Fibroblast of peridontal ligament (primary cell): ENCODE measurements around the gene PIK3R1.

ENCODE experiments used
- DNase-seq: peaks from one replicate; pipeline ENCODE4 v3.0.0-alpha.2; 2010; ENCODE audit errors: extremely low read depth

PIK3R1 gene

GRCh38 chr5:68270399-68270975 is 54.9 kb downstream of the PIK3R1 start:
- no peak for DNase-seq

- DNase-seq: no peak
These were observed 55.6 kb downstream of the PIK3R1 start for GRCh38 chr5:68271124-68271523.

GRCh38 chr5:68272289-68272688 is 56.7 kb downstream of the PIK3R1 start:
- DNase-seq: peak; percentile 63

GRCh38 chr5:68273717-68274409 is 58.3 kb downstream of the PIK3R1 start:
- DNase-seq: no peak

GRCh38 chr5:68274847-68275651 is 59.5 kb downstream of the PIK3R1 start:
- DNase-seq: no peak

GRCh38 chr5:68276740-68277139 is 61.2 kb downstream of the PIK3R1 start:
- no peak for DNase-seq

GRCh38 chr5:68277431-68277830 is 61.9 kb downstream of the PIK3R1 start:
- DNase-seq: no peak

- DNase-seq: no peak
These were observed 64.4 kb downstream of the PIK3R1 start for GRCh38 chr5:68279984-68280383.

GRCh38 chr5:68282001-68282400 is 66.4 kb downstream of the PIK3R1 start:
- DNase-seq: no peak

- DNase-seq: peak; percentile 44
These were observed 68.2 kb downstream of the PIK3R1 start for GRCh38 chr5:68283766-68284165.

- no peak for DNase-seq
These were observed 69.7 kb downstream of the PIK3R1 start for GRCh38 chr5:68285075-68285840.

GRCh38 chr5:68285851-68286611 is 70.5 kb downstream of the PIK3R1 start:
- peak; percentile 82 for DNase-seq

GRCh38 chr5:68286612-68286912 is 71.0 kb downstream of the PIK3R1 start:
- DNase-seq: no peak

- DNase-seq: no peak
These were observed 72.0 kb downstream of the PIK3R1 start for GRCh38 chr5:68287631-68287975.

GRCh38 chr5:68287976-68288706 is 72.6 kb downstream of the PIK3R1 start:
- peak; percentile 40 for DNase-seq

- no peak for DNase-seq
These were observed 73.2 kb downstream of the PIK3R1 start for GRCh38 chr5:68288707-68289134.

- no peak for DNase-seq
These were observed 73.9 kb downstream of the PIK3R1 start for GRCh38 chr5:68289498-68289897.

GRCh38 chr5:68290260-68290674 is 74.7 kb downstream of the PIK3R1 start:
- DNase-seq: no peak

- DNase-seq: no peak
These were observed 75.3 kb downstream of the PIK3R1 start for GRCh38 chr5:68290847-68291246.

- DNase-seq: peak; percentile 54
These were observed 76.8 kb downstream of the PIK3R1 start for GRCh38 chr5:68292316-68292715.

GRCh38 chr5:68295772-68296171 is 80.2 kb downstream of the PIK3R1 start:
- no peak for DNase-seq
